Ishikawa (cell line): ENCODE measurements around the gene MTA2.

Experiments used
- CEBPB ChIP-seq: IDR thresholded peaks from 2 replicates; pipeline ENCODE4 v1.6.1; 2012
- EGR1 ChIP-seq: IDR thresholded peaks from 2 replicates; pipeline ENCODE4 v1.6.1; 2012
- EP300 ChIP-seq: IDR thresholded peaks from 2 replicates; pipeline ENCODE4 v1.6.1; 2012; ENCODE audit warnings: borderline replicate concordance
- FOXM1 ChIP-seq: IDR thresholded peaks from 2 replicates; pipeline ENCODE4 v1.6.1; 2012; ENCODE audit warnings: low read depth, borderline replicate concordance
- NFIC ChIP-seq: IDR thresholded peaks from 2 replicates; pipeline ENCODE4 v1.6.1; 2012
- RAD21 ChIP-seq: IDR thresholded peaks from 2 replicates; pipeline ENCODE4 v1.6.1; 2012; ENCODE audit warnings: low read depth
- TF ChIP-seq, protein P1 (sequence below): IDR thresholded peaks from 2 replicates; pipeline ENCODE4 v1.6.1; 2012
- TF ChIP-seq, protein P2 (sequence below): IDR thresholded peaks from 2 replicates; pipeline ENCODE4 v1.6.1; 2012; ENCODE audit warnings: low read depth, mild to moderate bottlenecking
- TF ChIP-seq, protein P3 (sequence below): IDR thresholded peaks from 2 replicates; pipeline ENCODE4 v1.6.1; 2012

DNA sequence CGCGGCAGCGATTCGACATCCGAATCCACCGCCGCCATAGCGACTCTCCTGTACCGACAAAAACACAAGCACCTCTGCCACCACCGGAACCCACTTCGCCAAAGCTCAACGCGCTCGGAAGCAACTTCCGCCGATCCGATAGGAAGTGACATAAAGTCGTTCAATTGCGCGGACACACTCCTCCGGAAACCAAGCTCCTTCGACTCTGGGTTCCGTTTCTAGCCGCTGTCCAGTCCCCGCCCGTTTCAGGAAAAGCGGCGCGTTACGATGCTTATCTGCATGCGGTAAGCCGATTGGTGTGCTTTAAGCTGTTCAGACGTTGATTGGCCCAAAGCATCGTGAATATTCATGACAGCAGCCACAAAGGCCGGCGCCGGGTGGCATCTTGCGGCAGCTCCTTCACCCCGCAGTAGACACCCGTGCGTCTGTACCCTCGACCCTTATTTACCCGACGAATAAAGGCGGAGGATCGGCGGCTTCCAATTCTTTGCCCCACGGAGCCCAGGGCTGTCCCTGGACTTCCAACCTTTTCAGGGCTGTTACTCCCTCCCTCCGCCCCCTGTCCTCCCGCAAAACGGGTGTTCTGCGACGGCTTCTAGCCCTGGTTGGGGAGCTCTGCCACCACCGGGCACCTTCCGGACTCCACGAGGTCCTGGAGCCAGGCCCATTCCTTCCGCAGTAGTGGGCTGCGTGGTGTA is 10.1 kb downstream of the MTA2 start, which contains the start of gene TUT1:
- TF ChIP-seq NFIC (peak; percentile 43; the same call in 1 of the 2 replicates), CEBPB (0 out of 2 replicates have a peak, but pooled peaks have one; percentile 31), RAD21 (no peak; the same call in 1 of the 2 replicates), EGR1 (no peak), FOXM1 (0 out of 2 replicates have a peak, but pooled peaks have one; percentile 33), EP300 (peak; percentile 36; the same call in 1 of the 2 replicates)
- TF ChIP-seq, protein P1, sequence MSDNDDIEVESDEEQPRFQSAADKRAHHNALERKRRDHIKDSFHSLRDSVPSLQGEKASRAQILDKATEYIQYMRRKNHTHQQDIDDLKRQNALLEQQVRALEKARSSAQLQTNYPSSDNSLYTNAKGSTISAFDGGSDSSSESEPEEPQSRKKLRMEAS = peak; percentile 64; the same call in 1 of the 2 replicates
- TF ChIP-seq, protein P2, sequence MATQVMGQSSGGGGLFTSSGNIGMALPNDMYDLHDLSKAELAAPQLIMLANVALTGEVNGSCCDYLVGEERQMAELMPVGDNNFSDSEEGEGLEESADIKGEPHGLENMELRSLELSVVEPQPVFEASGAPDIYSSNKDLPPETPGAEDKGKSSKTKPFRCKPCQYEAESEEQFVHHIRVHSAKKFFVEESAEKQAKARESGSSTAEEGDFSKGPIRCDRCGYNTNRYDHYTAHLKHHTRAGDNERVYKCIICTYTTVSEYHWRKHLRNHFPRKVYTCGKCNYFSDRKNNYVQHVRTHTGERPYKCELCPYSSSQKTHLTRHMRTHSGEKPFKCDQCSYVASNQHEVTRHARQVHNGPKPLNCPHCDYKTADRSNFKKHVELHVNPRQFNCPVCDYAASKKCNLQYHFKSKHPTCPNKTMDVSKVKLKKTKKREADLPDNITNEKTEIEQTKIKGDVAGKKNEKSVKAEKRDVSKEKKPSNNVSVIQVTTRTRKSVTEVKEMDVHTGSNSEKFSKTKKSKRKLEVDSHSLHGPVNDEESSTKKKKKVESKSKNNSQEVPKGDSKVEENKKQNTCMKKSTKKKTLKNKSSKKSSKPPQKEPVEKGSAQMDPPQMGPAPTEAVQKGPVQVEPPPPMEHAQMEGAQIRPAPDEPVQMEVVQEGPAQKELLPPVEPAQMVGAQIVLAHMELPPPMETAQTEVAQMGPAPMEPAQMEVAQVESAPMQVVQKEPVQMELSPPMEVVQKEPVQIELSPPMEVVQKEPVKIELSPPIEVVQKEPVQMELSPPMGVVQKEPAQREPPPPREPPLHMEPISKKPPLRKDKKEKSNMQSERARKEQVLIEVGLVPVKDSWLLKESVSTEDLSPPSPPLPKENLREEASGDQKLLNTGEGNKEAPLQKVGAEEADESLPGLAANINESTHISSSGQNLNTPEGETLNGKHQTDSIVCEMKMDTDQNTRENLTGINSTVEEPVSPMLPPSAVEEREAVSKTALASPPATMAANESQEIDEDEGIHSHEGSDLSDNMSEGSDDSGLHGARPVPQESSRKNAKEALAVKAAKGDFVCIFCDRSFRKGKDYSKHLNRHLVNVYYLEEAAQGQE = peak; percentile 68
- TF ChIP-seq, protein P3, sequence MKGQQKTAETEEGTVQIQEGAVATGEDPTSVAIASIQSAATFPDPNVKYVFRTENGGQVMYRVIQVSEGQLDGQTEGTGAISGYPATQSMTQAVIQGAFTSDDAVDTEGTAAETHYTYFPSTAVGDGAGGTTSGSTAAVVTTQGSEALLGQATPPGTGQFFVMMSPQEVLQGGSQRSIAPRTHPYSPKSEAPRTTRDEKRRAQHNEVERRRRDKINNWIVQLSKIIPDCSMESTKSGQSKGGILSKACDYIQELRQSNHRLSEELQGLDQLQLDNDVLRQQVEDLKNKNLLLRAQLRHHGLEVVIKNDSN = peak; percentile 69
